ENCODE data around the gene HAUS5.
A peak's percentile ranks its signal among the peaks of the same experiment; 100 is the strongest.
"Not testable (repeated sequence)": the region's sequence is repeated elsewhere in the genome, so short reads cannot be mapped to it uniquely, and the experiment has no call there.

HAUS5 gene

GRCh38 chr19:35643255-35644205, 31.0 kb downstream of the HAUS5 start:
- peak; percentile 79 for DNase-seq (ENCODE audit: low spot score)

- DNase-seq (ENCODE audit: low spot score) = peak; percentile 98
These were observed 31.9 kb downstream of the HAUS5 start for GRCh38 chr19:35644206-35644986.

- peak; percentile 83 for DNase-seq (ENCODE audit: low spot score)
These were observed 32.6 kb downstream of the HAUS5 start for GRCh38 chr19:35644987-35645679.

- no peak for DNase-seq (ENCODE audit: low spot score)
These were observed 33.4 kb downstream of the HAUS5 start for GRCh38 chr19:35645680-35646511.

GRCh38 chr19:35648017-35648961, 35.8 kb downstream of the HAUS5 start, which contains the start of gene COX6B1:
TSS of gene COX6B1 (plus strand) at chr19:35648323. CDS start at chr19:35651244, 2,921 bp downstream.
- DNase-seq (ENCODE audit: low spot score) = peak; percentile 97

GRCh38 chr19:35650581-35650980, 38.0 kb downstream of the HAUS5 start:
- DNase-seq (ENCODE audit: low spot score) = no peak

- not testable (repeated sequence) for DNase-seq (ENCODE audit: low spot score)
These were observed 42.3 kb downstream of the HAUS5 start for GRCh38 chr19:35654828-35655227.

- no peak for DNase-seq (ENCODE audit: low spot score)
These were observed 43.1 kb downstream of the HAUS5 start for GRCh38 chr19:35655600-35655999.

- no peak for DNase-seq (ENCODE audit: low spot score)
These were observed 44.2 kb downstream of the HAUS5 start for GRCh38 chr19:35656700-35657099.

GRCh38 chr19:35657904-35658700, 45.6 kb downstream of the HAUS5 start:
- no peak for DNase-seq (ENCODE audit: low spot score)

GRCh38 chr19:35661995-35662340, 49.4 kb downstream of the HAUS5 start:
- no peak for DNase-seq (ENCODE audit: low spot score)

GRCh38 chr19:35663981-35664380, 51.4 kb downstream of the HAUS5 start:
- no peak for DNase-seq (ENCODE audit: low spot score)

- DNase-seq (ENCODE audit: low spot score) = no peak
These were observed 52.6 kb downstream of the HAUS5 start for GRCh38 chr19:35665157-35665556.

GRCh38 chr19:35665604-35666003, 53.1 kb downstream of the HAUS5 start:
- no peak for DNase-seq (ENCODE audit: low spot score)

- no peak for DNase-seq (ENCODE audit: low spot score)
These were observed 53.8 kb downstream of the HAUS5 start, which contains the start of gene UPK1A for GRCh38 chr19:35666251-35666913. TSS of gene UPK1A (plus strand) at chr19:35666517. CDS start at chr19:35666813, 296 bp downstream.

- no peak for DNase-seq (ENCODE audit: low spot score)
These were observed 57.0 kb downstream of the HAUS5 start for GRCh38 chr19:35669566-35669965.

- no peak for DNase-seq (ENCODE audit: low spot score)
These were observed 57.4 kb downstream of the HAUS5 start for GRCh38 chr19:35669974-35670373.

GRCh38 chr19:35670686-35671085, 58.2 kb downstream of the HAUS5 start:
- DNase-seq (ENCODE audit: low spot score) = no peak

- no peak for DNase-seq (ENCODE audit: low spot score)
These were observed 59.3 kb downstream of the HAUS5 start for GRCh38 chr19:35671818-35672217.

Measured in activated CD4-positive, alpha-beta T cell treated with anti-CD3 and anti-CD28 coated beads, Interleukin-2, Interleukin-4, amounts not matched to agents 100 ng/mL and 50 ng/mL, durations not matched to agents 16 hours and 8 hours (primary cell).